ENCODE data around the gene GDF7. TPM values are rescaled to one million over a fixed set of nuclear protein-coding genes. Genes with fewer than 3 reads are reported as not detected.

The GDF7 gene
- total RNA-seq, 2 donors from 2014 or later, result 1.1 to 1.7 TPM

- TF ChIP-seq CTCF (IDR thresholded peaks at IDR 0.05), result no peak
- Histone ChIP-seq H3K4me1 (no peaks in the 10 kb centered on the region), H3K36me3 (no peaks in the 10 kb centered on the region), H3K9me3 (no peaks in the 10 kb centered on the region), H3K27ac (no peak overlapping the region), H3K4me3 (no peak overlapping the region), H3K27me3 (no peaks in the 10 kb centered on the region)
- no peak for DNase-seq (ENCODE audit: low spot score)
Observed at GRCh38 chr2:20691076-20691734, 24.3 kb downstream of the GDF7 start.

- no peak for DNase-seq (ENCODE audit: low spot score)
- Histone ChIP-seq H3K4me3 (no peak overlapping the region), H3K9me3 (no peaks in the 10 kb centered on the region), H3K4me1 (no peaks in the 10 kb centered on the region), H3K36me3 (no peaks in the 10 kb centered on the region), H3K27ac (no peak overlapping the region), H3K27me3 (no peaks in the 10 kb centered on the region)
- no peak for TF ChIP-seq CTCF (IDR thresholded peaks at IDR 0.05)
Observed at GRCh38 chr2:20692081-20692480, 25.1 kb downstream of the GDF7 start.

- no peak for TF ChIP-seq CTCF (IDR thresholded peaks at IDR 0.05)
- no peak overlapping the region for H3K27ac ChIP-seq
- H3K36me3 ChIP-seq, result no peaks in the 10 kb centered on the region
- DNase-seq (ENCODE audit: low spot score), result no peak
- no peak overlapping the region for H3K4me3 ChIP-seq
- no peaks in the 10 kb centered on the region for H3K9me3 ChIP-seq
- H3K27me3 ChIP-seq, result no peaks in the 10 kb centered on the region
- no peaks in the 10 kb centered on the region for H3K4me1 ChIP-seq
Observed at GRCh38 chr2:20693317-20693716, 26.4 kb downstream of the GDF7 start.

- no peaks in the 10 kb centered on the region for H3K27me3 ChIP-seq
- TF ChIP-seq CTCF (IDR thresholded peaks at IDR 0.05), result no peak
- H3K36me3 ChIP-seq, result no peaks in the 10 kb centered on the region
- H3K27ac ChIP-seq, result no peak overlapping the region
- no peaks in the 10 kb centered on the region for H3K9me3 ChIP-seq
- H3K4me3 ChIP-seq, result no peak overlapping the region
- no peak for DNase-seq (ENCODE audit: low spot score)
- H3K4me1 ChIP-seq, result peaks cover 0 to 5% of the 10 kb centered on the region in 2 donors
Observed at GRCh38 chr2:20696366-20696765, 29.4 kb downstream of the GDF7 start.

GRCh38 chr2:20697322-20697934 lies 30.5 kb downstream of the GDF7 start:
- peaks cover 0 to 5% of the 10 kb centered on the region in 2 donors for H3K4me1 ChIP-seq
- H3K9me3 ChIP-seq, result no peaks in the 10 kb centered on the region
- DNase-seq (ENCODE audit: low spot score), result no peak
- no peaks in the 10 kb centered on the region for H3K36me3 ChIP-seq
- TF ChIP-seq CTCF (IDR thresholded peaks at IDR 0.05), result no peak
- H3K27me3 ChIP-seq, result no peaks in the 10 kb centered on the region
- no peak overlapping the region for H3K4me3 ChIP-seq
- no peak overlapping the region for H3K27ac ChIP-seq

All from right atrium auricular region (tissue), 2 donors.